Thyroid gland (tissue), 4 donors: ENCODE results near the gene ITGAE.

Experiments
- POLR2A ChIP-seq, 2 donors: fragments of 450-650 bp; IDR thresholded peaks; one replicate each; pipeline ENCODE4 v1.6.1; 2017; ENCODE audit warnings: antibody characterized with exemption in 2 of 2, mild to moderate bottlenecking in 2 of 2, moderate library complexity in 1 of 2
- TF ChIP-seq, protein P1 (sequence below), 6 experiments: fragments of 200-600 bp in 3 of 6; fragments of 450-650 bp in 3 of 6; sonication (generic) in 3 of 6; IDR thresholded peaks; one replicate each; pipeline ENCODE4 v1.5.1; 2016 to 2019; ENCODE audit warnings: antibody characterized with exemption in 6 of 6, mild to moderate bottlenecking in 2 of 6, inconsistent platforms in 1 of 6, moderate library complexity in 1 of 6

DNA sequence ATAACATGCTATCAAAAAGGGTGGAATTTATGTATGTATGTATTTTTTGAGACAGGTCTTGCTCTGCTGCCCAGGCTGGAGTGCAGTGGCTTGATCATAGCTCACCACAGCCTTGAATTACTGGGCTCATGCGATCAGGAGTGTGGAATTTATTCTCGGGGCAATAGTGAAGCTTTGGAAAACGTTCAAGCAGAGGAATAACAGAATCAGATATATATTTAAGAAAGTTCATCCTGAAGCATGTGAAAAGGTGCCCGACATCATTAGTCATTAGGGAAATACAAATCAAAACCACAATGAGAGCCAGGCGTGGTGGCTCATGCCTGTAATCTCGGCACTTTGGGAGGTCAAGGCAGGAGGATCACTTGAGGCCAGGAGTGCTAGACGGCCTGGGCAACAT lies 7.7 kb upstream of the ITGAE start:
- TF ChIP-seq POLR2A (IDR thresholded peaks at IDR 0.05), result no peak
- TF ChIP-seq, protein P1, sequence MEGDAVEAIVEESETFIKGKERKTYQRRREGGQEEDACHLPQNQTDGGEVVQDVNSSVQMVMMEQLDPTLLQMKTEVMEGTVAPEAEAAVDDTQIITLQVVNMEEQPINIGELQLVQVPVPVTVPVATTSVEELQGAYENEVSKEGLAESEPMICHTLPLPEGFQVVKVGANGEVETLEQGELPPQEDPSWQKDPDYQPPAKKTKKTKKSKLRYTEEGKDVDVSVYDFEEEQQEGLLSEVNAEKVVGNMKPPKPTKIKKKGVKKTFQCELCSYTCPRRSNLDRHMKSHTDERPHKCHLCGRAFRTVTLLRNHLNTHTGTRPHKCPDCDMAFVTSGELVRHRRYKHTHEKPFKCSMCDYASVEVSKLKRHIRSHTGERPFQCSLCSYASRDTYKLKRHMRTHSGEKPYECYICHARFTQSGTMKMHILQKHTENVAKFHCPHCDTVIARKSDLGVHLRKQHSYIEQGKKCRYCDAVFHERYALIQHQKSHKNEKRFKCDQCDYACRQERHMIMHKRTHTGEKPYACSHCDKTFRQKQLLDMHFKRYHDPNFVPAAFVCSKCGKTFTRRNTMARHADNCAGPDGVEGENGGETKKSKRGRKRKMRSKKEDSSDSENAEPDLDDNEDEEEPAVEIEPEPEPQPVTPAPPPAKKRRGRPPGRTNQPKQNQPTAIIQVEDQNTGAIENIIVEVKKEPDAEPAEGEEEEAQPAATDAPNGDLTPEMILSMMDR (IDR thresholded peaks at IDR 0.05), result no peak
